Heart left ventricle (tissue), 13 donors: ENCODE results near the gene SYK.

Source experiments
- POLR2A ChIP-seq, 2 donors: fragments of 450-650 bp; IDR thresholded peaks; one replicate each; pipeline ENCODE4 v1.6.1; 2017; ENCODE audit warnings: antibody characterized with exemption in 2 of 2, mild to moderate bottlenecking in 2 of 2, moderate library complexity in 2 of 2
- TF ChIP-seq, protein P1 (sequence below), 12 donors: fragments of 200-600 bp; sonication (generic) in 4 of 12; IDR thresholded peaks; one replicate each; pipeline versions ENCODE4 v1.5.0 to v1.8.0; 2018 to 2022; ENCODE audit warnings: antibody characterized with exemption in 12 of 12, mild to moderate bottlenecking in 5 of 12
- donor health status: ischemic (EF 13 %, LVEDD 7.1; RV severe dilation, severe dysfunction).
- donor health status: DM: no; HTN: yes; CAD: no.
- donor health status: DM: no; HTN: no; CAD: no.
- donor health status: ischemic (EF 25% LVEDD 6.9; RV normal size, moderate dysfunction).
- donor health status: ischemic (EF 25% LVEDD 5.7; RV mildly dilated, moderate dysfunction).
- donor health status: ischemic (EF 35%, LVEDD 5.7; RV mildly dilated, moderate dysfunction).
- donor health status: nonischemic (EF 11% LVEDD 7.7; RV severe dilation, severe dysfunction).
- donor health status: DM: yes; HTN: yes; CAD: no.
- donor health status: PGD.
- donor health status: ischemic (EF 29% LVEDD 5.4; RV normal size, mild dysfunction).
- donor health status: nonischemic (EF 23%, LVEDD 6.1; RV moderate dilation, normal function).

DNA sequence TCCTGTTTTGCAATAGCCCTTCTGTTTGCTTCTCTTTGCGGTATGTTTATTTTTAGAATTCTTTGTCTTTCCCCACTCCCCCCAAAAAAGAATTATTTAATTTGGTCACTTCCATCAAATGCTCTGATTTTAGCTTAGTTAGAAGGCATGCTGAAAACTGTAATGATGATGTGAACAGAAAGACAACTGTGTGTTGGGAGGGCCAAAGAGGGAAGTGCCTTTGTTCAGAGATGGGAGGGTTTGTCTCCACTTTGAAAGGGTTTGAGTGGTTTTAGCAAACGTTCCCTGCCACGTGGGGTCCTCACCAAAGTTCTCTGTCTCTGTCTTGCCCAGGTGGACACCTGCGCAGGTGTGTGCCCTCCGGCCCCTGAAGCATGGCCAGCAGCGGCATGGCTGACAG, 41.9 kb downstream of the SYK start:
- TF ChIP-seq, protein P1, sequence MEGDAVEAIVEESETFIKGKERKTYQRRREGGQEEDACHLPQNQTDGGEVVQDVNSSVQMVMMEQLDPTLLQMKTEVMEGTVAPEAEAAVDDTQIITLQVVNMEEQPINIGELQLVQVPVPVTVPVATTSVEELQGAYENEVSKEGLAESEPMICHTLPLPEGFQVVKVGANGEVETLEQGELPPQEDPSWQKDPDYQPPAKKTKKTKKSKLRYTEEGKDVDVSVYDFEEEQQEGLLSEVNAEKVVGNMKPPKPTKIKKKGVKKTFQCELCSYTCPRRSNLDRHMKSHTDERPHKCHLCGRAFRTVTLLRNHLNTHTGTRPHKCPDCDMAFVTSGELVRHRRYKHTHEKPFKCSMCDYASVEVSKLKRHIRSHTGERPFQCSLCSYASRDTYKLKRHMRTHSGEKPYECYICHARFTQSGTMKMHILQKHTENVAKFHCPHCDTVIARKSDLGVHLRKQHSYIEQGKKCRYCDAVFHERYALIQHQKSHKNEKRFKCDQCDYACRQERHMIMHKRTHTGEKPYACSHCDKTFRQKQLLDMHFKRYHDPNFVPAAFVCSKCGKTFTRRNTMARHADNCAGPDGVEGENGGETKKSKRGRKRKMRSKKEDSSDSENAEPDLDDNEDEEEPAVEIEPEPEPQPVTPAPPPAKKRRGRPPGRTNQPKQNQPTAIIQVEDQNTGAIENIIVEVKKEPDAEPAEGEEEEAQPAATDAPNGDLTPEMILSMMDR (IDR thresholded peaks at IDR 0.05): no peak
- no peak for TF ChIP-seq POLR2A (IDR thresholded peaks at IDR 0.05)
